Measurements from ENCODE around the gene HSPA12B.

The HSPA12B gene

GRCh38 chr20:3702611-3703391 lies 29.7 kb upstream of the HSPA12B start:
- intact Hi-C loops (cut with DNase I): no loop called here
- peak in 2 of 10 donors; percentile 33 to 76 for DNase-seq

- intact Hi-C loops (cut with DNase I): no loop called here
- DNase-seq: peak in 2 of 10 donors; percentile 41 to 76
Measured at GRCh38 chr20:3704087-3704486, 28.4 kb upstream of the HSPA12B start.

- intact Hi-C loops (cut with DNase I): no loop called here
- DNase-seq: peak in 2 of 10 donors; percentile 46 to 57
Measured at GRCh38 chr20:3705491-3705969, 27.0 kb upstream of the HSPA12B start.

GRCh38 chr20:3705970-3706739 lies 26.3 kb upstream of the HSPA12B start:
- intact Hi-C loops (cut with DNase I): no loop called here
- DNase-seq: peak in 2 of 10 donors; percentile 41 to 66

GRCh38 chr20:3706774-3707507 lies 25.5 kb upstream of the HSPA12B start:
- DNase-seq: peak in 2 of 10 donors; percentile 45 to 74
- intact Hi-C loops (cut with DNase I): no loop called here

- intact Hi-C loops (cut with DNase I): no loop called here
- peak in 2 of 10 donors; percentile 5 to 18 for DNase-seq
Measured at GRCh38 chr20:3707508-3707899, 25.0 kb upstream of the HSPA12B start.

- peak in 2 of 10 donors; percentile 46 to 81 for DNase-seq
- intact Hi-C loops (cut with DNase I): no loop called here
Measured at GRCh38 chr20:3710011-3710466, 22.4 kb upstream of the HSPA12B start.

- intact Hi-C loops (cut with DNase I): loop anchor here (1.0 kb wide), 2 partner anchors 35 to 148 kb away; no protein-coding TSS in a partner anchor
- peak; percentile 41 to 95 (median 79) for DNase-seq
Measured at GRCh38 chr20:3710703-3711483, 21.6 kb upstream of the HSPA12B start.

- intact Hi-C loops (cut with DNase I): loop anchor here (1.0 kb wide), 2 partner anchors 35 to 148 kb away; no protein-coding TSS in a partner anchor
Measured at GRCh38 chr20:3711484-3711941, 21.0 kb upstream of the HSPA12B start.

GRCh38 chr20:3712279-3712873 lies 20.1 kb upstream of the HSPA12B start, which contains the start of gene SIGLEC1:
TSS of gene SIGLEC1 (minus strand) at chr20:3712600. CDS start at chr20:3707128, 5,472 bp downstream.
- peak in 6 of 10 donors; percentile 17 to 91 (median 52) for DNase-seq
- intact Hi-C loops (cut with DNase I): no loop called here

More at GRCh38 chr20:3711484-3711941, 21.0 kb upstream of the HSPA12B start:
- DNase-seq: peak in 1 of 10 donors; percentile 4

- intact Hi-C loops (cut with DNase I): no loop called here
- DNase-seq: peak in 2 of 10 donors; percentile 2 to 26
Measured at GRCh38 chr20:3714092-3714491, 18.4 kb upstream of the HSPA12B start.

GRCh38 chr20:3716195-3716834 lies 16.2 kb upstream of the HSPA12B start:
- intact Hi-C loops (cut with DNase I): no loop called here
- DNase-seq: peak in 6 of 10 donors; percentile 31 to 92 (median 64)

GRCh38 chr20:3719046-3719445 lies 13.4 kb upstream of the HSPA12B start:
- DNase-seq: peak in 1 of 10 donors; percentile 3
- intact Hi-C loops (cut with DNase I): no loop called here

GRCh38 chr20:3720068-3720467 lies 12.4 kb upstream of the HSPA12B start:
- intact Hi-C loops (cut with DNase I): no loop called here
- peak in 1 of 10 donors; percentile 3 for DNase-seq

GRCh38 chr20:3720626-3721025 lies 11.9 kb upstream of the HSPA12B start:
- no peak for DNase-seq
- intact Hi-C loops (cut with DNase I): no loop called here

GRCh38 chr20:3721912-3722311 lies 10.6 kb upstream of the HSPA12B start:
- no peak for DNase-seq
- intact Hi-C loops (cut with DNase I): no loop called here

- peak in 2 of 10 donors; percentile 9 to 10 for DNase-seq
- intact Hi-C loops (cut with DNase I): no loop called here
Measured at GRCh38 chr20:3723284-3723683, 9.2 kb upstream of the HSPA12B start.

- intact Hi-C loops (cut with DNase I): no loop called here
- DNase-seq: no peak
Measured at GRCh38 chr20:3724356-3724755, 8.1 kb upstream of the HSPA12B start.
